ENCODE measurements around the gene EYS.
"Not testable (repeated sequence)": the region's sequence is repeated elsewhere in the genome, so short reads cannot be mapped to it uniquely, and the experiment has no call there.

Gene EYS

GRCh38 chr6:63975699-63976098 lies 1731.3 kb downstream of the EYS start:
- H3K4me3 ChIP-seq (ENCODE audit: low read length): no peak overlapping the region
- TF ChIP-seq ZNF274 (IDR thresholded peaks at IDR 0.05; ENCODE audit: low read depth, low read length): no peak

- no peak for TF ChIP-seq ZNF274 (IDR thresholded peaks at IDR 0.05; ENCODE audit: low read depth, low read length)
- no peak overlapping the region for H3K4me3 ChIP-seq (ENCODE audit: low read length)
Measured at GRCh38 chr6:63968650-63969049, 1738.4 kb downstream of the EYS start.

- no peak for TF ChIP-seq ZNF274 (IDR thresholded peaks at IDR 0.05; ENCODE audit: low read depth, low read length)
- H3K4me3 ChIP-seq (ENCODE audit: low read length): no peak overlapping the region
Measured at GRCh38 chr6:63964366-63964765, 1742.7 kb downstream of the EYS start.

GRCh38 chr6:63963769-63964315 lies 1743.2 kb downstream of the EYS start:
- TF ChIP-seq ZNF274 (IDR thresholded peaks at IDR 0.05; ENCODE audit: low read depth, low read length): no peak
- no peak overlapping the region for H3K4me3 ChIP-seq (ENCODE audit: low read length)

GRCh38 chr6:63953336-63954021 lies 1753.5 kb downstream of the EYS start:
- H3K4me3 ChIP-seq (ENCODE audit: low read length): not testable (repeated sequence)

GRCh38 chr6:63947792-63948529 lies 1759.1 kb downstream of the EYS start:
- no peak for TF ChIP-seq ZNF274 (IDR thresholded peaks at IDR 0.05; ENCODE audit: low read depth, low read length)
- H3K4me3 ChIP-seq (ENCODE audit: low read length): no peak overlapping the region

- H3K4me3 ChIP-seq (ENCODE audit: low read length): no peak overlapping the region
- no peak for TF ChIP-seq ZNF274 (IDR thresholded peaks at IDR 0.05; ENCODE audit: low read depth, low read length)
Measured at GRCh38 chr6:63945987-63946386, 1761.0 kb downstream of the EYS start.

- no peak for TF ChIP-seq ZNF274 (IDR thresholded peaks at IDR 0.05; ENCODE audit: low read depth, low read length)
- H3K4me3 ChIP-seq (ENCODE audit: low read length): no peak overlapping the region
Measured at GRCh38 chr6:63943826-63944225, 1763.2 kb downstream of the EYS start.

GRCh38 chr6:63941747-63942470 lies 1765.1 kb downstream of the EYS start:
- no peak for TF ChIP-seq ZNF274 (IDR thresholded peaks at IDR 0.05; ENCODE audit: low read depth, low read length)
- no peak overlapping the region for H3K4me3 ChIP-seq (ENCODE audit: low read length)

GRCh38 chr6:63940056-63940455 lies 1767.0 kb downstream of the EYS start:
- TF ChIP-seq ZNF274 (IDR thresholded peaks at IDR 0.05; ENCODE audit: low read depth, low read length): no peak
- H3K4me3 ChIP-seq (ENCODE audit: low read length): no peak overlapping the region

GRCh38 chr6:63936399-63936798 lies 1770.6 kb downstream of the EYS start:
- TF ChIP-seq ZNF274 (IDR thresholded peaks at IDR 0.05; ENCODE audit: low read depth, low read length): no peak
- H3K4me3 ChIP-seq (ENCODE audit: low read length): no peak overlapping the region

GRCh38 chr6:63935732-63936131 lies 1771.3 kb downstream of the EYS start:
- H3K4me3 ChIP-seq (ENCODE audit: low read length): no peak overlapping the region
- TF ChIP-seq ZNF274 (IDR thresholded peaks at IDR 0.05; ENCODE audit: low read depth, low read length): no peak

- H3K4me3 ChIP-seq (ENCODE audit: low read length): not testable (repeated sequence)
Measured at GRCh38 chr6:63933948-63934347, 1773.1 kb downstream of the EYS start.

GRCh38 chr6:63930848-63931247 lies 1776.2 kb downstream of the EYS start:
- TF ChIP-seq ZNF274 (IDR thresholded peaks at IDR 0.05; ENCODE audit: low read depth, low read length): no peak

GRCh38 chr6:63929111-63929510 lies 1777.9 kb downstream of the EYS start:
- no peak overlapping the region for H3K4me3 ChIP-seq (ENCODE audit: low read length)

More at GRCh38 chr6:63930848-63931247, 1776.2 kb downstream of the EYS start:
- H3K4me3 ChIP-seq (ENCODE audit: low read length): no peak overlapping the region

More at GRCh38 chr6:63929111-63929510, 1777.9 kb downstream of the EYS start:
- no peak for TF ChIP-seq ZNF274 (IDR thresholded peaks at IDR 0.05; ENCODE audit: low read depth, low read length)
